ENCODE results near the gene NEURL1.
A peak's percentile ranks its signal among the peaks of the same experiment; 100 is the strongest.

Gene NEURL1

GRCh38 chr10:103493362-103493915, at the start of gene NEURL1:
Gene NEURL1 (plus strand): TSS chr10:103493705. CDS start chr10:103494388, 683 bp downstream.
- H3K4me2 ChIP-seq (ENCODE audit: low read depth, low read length, poor library complexity, severe bottlenecking): peak within 1 kb of the TSS; percentile 71
- H3K79me2 ChIP-seq (ENCODE audit: insufficient read depth, low read length): no peaks in the 10 kb centered on the region
- H4K20me1 ChIP-seq (ENCODE audit: insufficient read depth, low read length, poor library complexity, severe bottlenecking): no peaks in the 10 kb centered on the region
- no peaks in the 10 kb centered on the region for H3K36me3 ChIP-seq (ENCODE audit: insufficient read depth, low read length)
- H3K4me1 ChIP-seq (ENCODE audit: insufficient read depth, low read length, poor library complexity, severe bottlenecking): peaks cover 9% of the 10 kb centered on the region
- TF ChIP-seq CTCF (conservative IDR thresholded peaks at IDR 0.05; ENCODE audit: low read length) (no peak), EZH2phosphoT487 (IDR thresholded peaks at IDR 0.05; ENCODE audit: borderline replicate concordance) (no peak)
- no peaks in the 10 kb centered on the region for H3K9me3 ChIP-seq (ENCODE audit: insufficient read depth, low read depth, low read length)
- peaks cover 26% of the 10 kb centered on the region for H3K27me3 ChIP-seq (ENCODE audit: insufficient read depth, low read length, poor library complexity, severe bottlenecking)
- H3K9me2 ChIP-seq (replicated peaks; ENCODE audit: low read depth, low read length): no peaks in the 10 kb centered on the region
- no peak within 1 kb of the TSS for H3K9ac ChIP-seq (ENCODE audit: low read depth, low read length, poor library complexity, severe bottlenecking)
- no peaks in the 10 kb centered on the region for H3F3A ChIP-seq (ENCODE audit: low read depth)
- peak within 1 kb of the TSS; percentile 70; the same call in 1 of the 2 replicates for H2AFZ ChIP-seq (ENCODE audit: low read length)
- peak within 1 kb of the TSS; percentile 67 for H3K4me3 ChIP-seq (ENCODE audit: low read length, poor library complexity, severe bottlenecking)

- Histone ChIP-seq H3K79me2 (ENCODE audit: insufficient read depth, low read length) (peaks cover 25% of the 10 kb centered on the region; the same call in 1 of the 2 replicates), H3K4me3 (ENCODE audit: low read length, poor library complexity, severe bottlenecking) (no peak overlapping the region), H3K9me2 (replicated peaks; ENCODE audit: low read depth, low read length) (no peaks in the 10 kb centered on the region), H3K9ac (ENCODE audit: low read depth, low read length, poor library complexity, severe bottlenecking) (no peak overlapping the region), H2AFZ (ENCODE audit: low read length) (no peak overlapping the region), H4K20me1 (ENCODE audit: insufficient read depth, low read length, poor library complexity, severe bottlenecking) (peaks cover 8% of the 10 kb centered on the region), H3F3A (ENCODE audit: low read depth) (no peaks in the 10 kb centered on the region), H3K36me3 (ENCODE audit: insufficient read depth, low read length) (peaks cover 80% of the 10 kb centered on the region; the same call in 1 of the 2 replicates), H3K27me3 (ENCODE audit: insufficient read depth, low read length, poor library complexity, severe bottlenecking) (no peaks in the 10 kb centered on the region), H3K4me1 (ENCODE audit: insufficient read depth, low read length, poor library complexity, severe bottlenecking) (peaks cover 5% of the 10 kb centered on the region), H3K9me3 (ENCODE audit: insufficient read depth, low read depth, low read length) (no peaks in the 10 kb centered on the region), H3K4me2 (ENCODE audit: low read depth, low read length, poor library complexity, severe bottlenecking) (no peak overlapping the region)
- TF ChIP-seq CTCF (conservative IDR thresholded peaks at IDR 0.05; ENCODE audit: low read length): no peak
- TF ChIP-seq EZH2phosphoT487 (IDR thresholded peaks at IDR 0.05; ENCODE audit: borderline replicate concordance): no peak
These were observed 49.0 kb upstream of the NEURL1 start for GRCh38 chr10:103444478-103444877.

GRCh38 chr10:103445366-103445765, 48.1 kb upstream of the NEURL1 start:
- Histone ChIP-seq H3K4me3 (ENCODE audit: low read length, poor library complexity, severe bottlenecking) (no peak overlapping the region), H3K79me2 (ENCODE audit: insufficient read depth, low read length) (peaks cover 34% of the 10 kb centered on the region), H2AFZ (ENCODE audit: low read length) (no peak overlapping the region), H4K20me1 (ENCODE audit: insufficient read depth, low read length, poor library complexity, severe bottlenecking) (peaks cover 13% of the 10 kb centered on the region), H3K4me1 (ENCODE audit: insufficient read depth, low read length, poor library complexity, severe bottlenecking) (peaks cover 14% of the 10 kb centered on the region), H3K27me3 (ENCODE audit: insufficient read depth, low read length, poor library complexity, severe bottlenecking) (no peaks in the 10 kb centered on the region), H3K36me3 (ENCODE audit: insufficient read depth, low read length) (peaks cover 71% of the 10 kb centered on the region; the same call in 1 of the 2 replicates), H3K9me2 (replicated peaks; ENCODE audit: low read depth, low read length) (no peaks in the 10 kb centered on the region), H3K4me2 (ENCODE audit: low read depth, low read length, poor library complexity, severe bottlenecking) (no peak overlapping the region), H3K9ac (ENCODE audit: low read depth, low read length, poor library complexity, severe bottlenecking) (no peak overlapping the region), H3F3A (ENCODE audit: low read depth) (no peaks in the 10 kb centered on the region), H3K9me3 (ENCODE audit: insufficient read depth, low read depth, low read length) (no peaks in the 10 kb centered on the region)
- no peak for TF ChIP-seq EZH2phosphoT487 (IDR thresholded peaks at IDR 0.05; ENCODE audit: borderline replicate concordance)
- TF ChIP-seq CTCF (conservative IDR thresholded peaks at IDR 0.05; ENCODE audit: low read length): no peak
